K562 (cell line): ENCODE measurements around the gene ALDH3B2. TPM values are rescaled to one million over a fixed set of nuclear protein-coding genes. Genes with fewer than 3 reads are reported as not detected.

Experiments
- ATF3 ChIP-seq, 2 experiments: fragments of 450-650 bp in 1 of 2; sonication (generic) in 1 of 2; formaldehyde crosslinking in 1 of 2; IDR thresholded peaks in 1 of 2; conservative IDR thresholded peaks in 1 of 2; 2 replicates each; pipeline versions ENCODE4 v1.6.1 to v1.8.1; 2016 to 2023; ENCODE audit warnings: mild to moderate bottlenecking in 2 of 2, moderate library complexity in 2 of 2, inconsistent platforms in 1 of 2, missing genetic modification reagents in 1 of 2
- CTBP1 ChIP-seq: fragments of 450-650 bp; IDR thresholded peaks from 2 replicates; pipeline ENCODE4 v1.6.1; 2016; ENCODE audit warnings: borderline replicate concordance
- DLX4 ChIP-seq: fragments of 250-450 bp; sonication (Bioruptor Pico); IDR thresholded peaks from 2 replicates; pipeline ENCODE4 v1.6.1; 2021; ENCODE audit warnings: mild to moderate bottlenecking
- HMBOX1 ChIP-seq: sonication (generic); IDR thresholded peaks from 2 replicates; pipeline ENCODE4 v1.6.1; 2016
- HMG20B ChIP-seq: fragments of 250-450 bp; sonication (Bioruptor Pico); IDR thresholded peaks from 2 replicates; pipeline ENCODE4 v1.5.0; 2021; ENCODE audit warnings: mild to moderate bottlenecking
- ID3 ChIP-seq, 2 experiments: fragments of 250-450 bp in 1 of 2; fragments of 450-650 bp in 1 of 2; sonication (Bioruptor Pico) in 1 of 2; IDR thresholded peaks; 2 replicates each; pipeline versions ENCODE4 v1.6.1 to v1.8.0; 2016 to 2021; ENCODE audit warnings: mild to moderate bottlenecking in 2 of 2, moderate library complexity in 2 of 2, missing compliant biosample characterization in 1 of 2, missing genetic modification characterization in 1 of 2
- ILK ChIP-seq: fragments of 450-650 bp; IDR thresholded peaks from 2 replicates; pipeline ENCODE4 v1.6.1; 2016; ENCODE audit warnings: missing genetic modification characterization, low read depth, mild to moderate bottlenecking, missing compliant biosample characterization, moderate library complexity, borderline replicate concordance
- NCOA1 ChIP-seq: fragments of 450-650 bp; IDR thresholded peaks from 2 replicates; pipeline ENCODE4 v1.6.1; 2016; ENCODE audit warnings: low read depth
- NFXL1 ChIP-seq: fragments of 450-650 bp; formaldehyde crosslinking; IDR thresholded peaks from 2 replicates; pipeline ENCODE4 v1.4.0; 2021; ENCODE audit warnings: mild to moderate bottlenecking
- POLR3A ChIP-seq: IDR thresholded peaks from 2 replicates; pipeline ENCODE4 v1.6.1; 2011; ENCODE audit warnings: borderline replicate concordance, mild to moderate bottlenecking, moderate library complexity; ENCODE audit not compliant: insufficient read length, insufficient read depth; ENCODE audit errors: extremely low read depth
- PRPF4 ChIP-seq: fragments of 200-400 bp; formaldehyde crosslinking; IDR thresholded peaks from one replicate; pipeline ENCODE4 v1.6.1; 2017; ENCODE audit warnings: low read length, low read depth, mild to moderate bottlenecking; ENCODE audit not compliant: insufficient read depth, poor library complexity, severe bottlenecking
- SIX5 ChIP-seq, 2 experiments: IDR thresholded peaks; 2 replicates each; pipeline ENCODE4 v1.6.1; 2011; ENCODE audit warnings: low read length in 2 of 2, borderline replicate concordance in 1 of 2, low read depth in 1 of 2, mild to moderate bottlenecking in 1 of 2, moderate library complexity in 1 of 2; ENCODE audit not compliant: insufficient read depth in 1 of 2
- ZNF165 ChIP-seq: fragments of 250-450 bp; sonication (Bioruptor Pico); IDR thresholded peaks from 2 replicates; pipeline ENCODE4 v1.4.0; 2020; ENCODE audit warnings: borderline replicate concordance
- ZNF197 ChIP-seq: fragments of 200-800 bp; sonication (Bioruptor generic); IDR thresholded peaks from 2 replicates; pipeline ENCODE4 v1.6.1; 2016; ENCODE audit warnings: low read depth, missing genetic modification characterization, missing compliant biosample characterization
- ZNF395 ChIP-seq: fragments of 200-800 bp; sonication (Bioruptor generic); IDR thresholded peaks from 2 replicates; pipeline ENCODE4 v1.6.1; 2017; ENCODE audit warnings: missing genetic modification characterization, missing compliant biosample characterization
- ZNF518B ChIP-seq: fragments of 250-450 bp; sonication (Bioruptor Pico); IDR thresholded peaks from 2 replicates; pipeline ENCODE4 v1.5.0; 2021; ENCODE audit warnings: mild to moderate bottlenecking, moderate library complexity
- ZNF780A ChIP-seq: fragments of 250-450 bp; sonication (Bioruptor Pico); IDR thresholded peaks from 2 replicates; pipeline ENCODE4 v1.5.0; 2021; ENCODE audit warnings: mild to moderate bottlenecking
- polyA plus RNA-seq, 8 experiments: library from polyadenylated mRNA; depleted of rRNA in 4 of 8; stranded (reverse) in 5 of 8; unstranded in 3 of 8; fragments of >200 nt; fragmentation: Nextera tagmentation in 2 of 8; fragmentation: Illumina TruSeq in 1 of 8; extraction: Ambion mirVana in 2 of 8; extraction: Trizol in 1 of 8; gene quantifications; 2 replicates each; pipeline versions ENCODE4 v1.2.1 to v1.2.3, GENCODE V29; 2011 to 2014; ENCODE audit warnings: inconsistent platforms in 1 of 8, missing spikeins in 1 of 8
- total RNA-seq, 7 experiments: library from RNA; depleted of rRNA in 6 of 7; stranded (reverse); fragments of >200 nt in 6 of 7; fragmentation: Illumina TruSeq in 2 of 7; extraction: Trizol in 2 of 7; gene quantifications; 2 replicates each; pipeline versions ENCODE4 v1.2.1 to v1.2.3, GENCODE V29; 2011 to 2021; ENCODE audit warnings: low replicate concordance in 1 of 7

Gene ALDH3B2
- total and polyA plus RNA-seq, 9 of the 15 experiments (the other 6 are each of a cell fraction or from before 2014, with no cell fraction given): not detected

GRCh38 chr11:67629386-67630227, 44.8 kb downstream of the ALDH3B2 start, which contains the start of gene NUDT8 (continued):
- no peak for TF ChIP-seq HMBOX1
- no peak for TF ChIP-seq NCOA1
- TF ChIP-seq ZNF197 (CRISPR knock-in tag): 0 out of 2 replicates have a peak, but pooled peaks have one; percentile 38
- no peak for TF ChIP-seq NFXL1 (CRISPR knock-in tag)
- no peak for TF ChIP-seq SIX5 (IDR thresholded peaks at IDR 0.05; ENCODE audit: borderline replicate concordance in 1 of 2, insufficient read depth in 1 of 2, low read depth in 1 of 2, low read length in 2 of 2)
- TF ChIP-seq ATF3 (IDR thresholded peaks at IDR 0.05): no peak
- no peak for TF ChIP-seq ATF3 (CRISPR knock-in tag; conservative IDR thresholded peaks at IDR 0.05)
- TF ChIP-seq ZNF165 (CRISPR knock-in tag): no peak
- no peak for TF ChIP-seq ID3 (CRISPR knock-in tag; IDR thresholded peaks at IDR 0.05)
- TF ChIP-seq ID3 (tag; IDR thresholded peaks at IDR 0.05): peak; percentile 93
- no peak for TF ChIP-seq ZNF780A (CRISPR knock-in tag)
- no peak for TF ChIP-seq DLX4 (CRISPR knock-in tag)
- TF ChIP-seq ILK (tag): no peak
- TF ChIP-seq CTBP1: peak; percentile 82
- no peak for TF ChIP-seq POLR3A
- TF ChIP-seq ZNF518B (CRISPR knock-in tag): no peak
- TF ChIP-seq ZNF395: peak; percentile 57; the same call in 1 of the 2 replicates
- peak; percentile 54 for TF ChIP-seq PRPF4
- no peak for TF ChIP-seq HMG20B (CRISPR knock-in tag)
